ENCODE measurements around the gene PRMT3.

GRCh38 chr11:20388096-20389055 lies 860 bp downstream of the PRMT3 start:
- TF ChIP-seq CTCF (IDR thresholded peaks at IDR 0.05) (no peak), POLR2A (IDR thresholded peaks at IDR 0.05) (no peak)

Data from adrenal gland (tissue), 5 donors.